Gastrocnemius medialis (tissue), 4 donors: ENCODE measurements around the gene ARHGAP26. TPM values are rescaled to one million over a fixed set of nuclear protein-coding genes. Genes with fewer than 3 reads are reported as not detected.
A peak's percentile ranks its signal among the peaks of the same experiment; 100 is the strongest.

Experiments used
- ATAC-seq, 2 donors: fragments of 150-250 bp; one replicate each; pipeline ENCODE4 v1.9.1; 2016
- DNase-seq, 2 donors: peaks; one replicate each; pipeline ENCODE4 v3.0.0-alpha.2; 2019
- H3K27ac ChIP-seq, 4 donors: fragments of 200-600 bp; sonication (generic); 1 replicate in 1 of 4; 2 replicates in 3 of 4; pipeline ENCODE4 v1.5.1; 2016 to 2018; ENCODE audit warnings: mild to moderate bottlenecking in 2 of 4, moderate library complexity in 1 of 4
- H3K27me3 ChIP-seq, 3 donors: fragments of 200-600 bp; sonication (generic) in 2 of 3; 1 replicate in 1 of 3; 2 replicates in 2 of 3; pipeline versions ENCODE4 v1.5.1 to v1.6.0; 2016 to 2019; ENCODE audit warnings: mild to moderate bottlenecking in 1 of 3, moderate library complexity in 1 of 3
- H3K36me3 ChIP-seq, 2 donors: fragments of 200-600 bp; sonication (generic) in 1 of 2; one replicate each; pipeline ENCODE4 v1.5.1; 2017 to 2018
- H3K4me1 ChIP-seq, 2 donors: fragments of 200-600 bp; sonication (generic) in 1 of 2; one replicate each; pipeline ENCODE4 v1.5.1; 2016 to 2017; ENCODE audit warnings: mild to moderate bottlenecking in 2 of 2
- H3K4me3 ChIP-seq, 4 donors: fragments of 200-600 bp; sonication (generic) in 3 of 4; 1 replicate in 1 of 4; 2 replicates in 3 of 4; pipeline ENCODE4 v1.5.1; 2016 to 2019; ENCODE audit warnings: mild to moderate bottlenecking in 2 of 4
- H3K9me3 ChIP-seq, 3 donors: fragments of 200-600 bp; sonication (generic) in 2 of 3; 1 replicate in 1 of 3; 2 replicates in 2 of 3; pipeline ENCODE4 v1.5.1; 2016 to 2019
- POLR2A ChIP-seq, 2 donors: fragments of 450-650 bp; IDR thresholded peaks; one replicate each; pipeline ENCODE4 v1.6.1; 2017; ENCODE audit warnings: antibody characterized with exemption in 2 of 2, mild to moderate bottlenecking in 2 of 2, moderate library complexity in 2 of 2
- in situ Hi-C, 4 donors: fragments of 200-750 bp; cut with MboI; loops; one replicate each; pipeline versions ENCODE4 v1.15.0 to v1.8.0; 2017; ENCODE audit warnings: low sequenced_read_pairs in 4 of 4
- intact Hi-C: fragments of 100-400 bp; cut with DNase I; formaldehyde crosslinking; loops from one replicate; pipeline ENCODE4 v1.15.1; 2023; ENCODE audit warnings: low total_unique reads
- total RNA-seq, 4 donors: library from RNA; depleted of rRNA; stranded (reverse); fragments of >200 nt; gene quantifications; one replicate each; pipeline versions ENCODE4 v1.1.0 to v1.2.3, GENCODE V29; 2016
- TF ChIP-seq, protein P1 (sequence below), 5 experiments: fragments of 450-650 bp in 3 of 5; fragments of 200-600 bp in 2 of 5; sonication (generic) in 2 of 5; IDR thresholded peaks in 4 of 5; conservative IDR thresholded peaks in 1 of 5; 1 replicate in 4 of 5; 2 replicates in 1 of 5; pipeline ENCODE4 v1.5.1; 2016 to 2019; ENCODE audit warnings: antibody characterized with exemption in 5 of 5, mild to moderate bottlenecking in 3 of 5, moderate library complexity in 3 of 5

ARHGAP26 gene
- total RNA-seq, 4 donors from 2014 or later = 9.1 to 22.4 (median 13.4) TPM

- peak; percentile 70 to 75 for ATAC-seq
- Histone ChIP-seq H3K27ac (peak overlapping the region; percentile 85 to 95 (median 92)), H3K27me3 (no peaks in the 10 kb centered on the region), H3K4me3 (peak overlapping the region; percentile 2 to 45 (median 8)), H3K36me3 (no peaks in the 10 kb centered on the region), H3K9me3 (no peaks in the 10 kb centered on the region), H3K4me1 (peaks cover 39 to 49% of the 10 kb centered on the region in 2 donors)
- intact Hi-C loops = loop anchor here (2.0 to 5.0 kb wide), 3 partner anchors 43 to 219 kb away; no protein-coding TSS in a partner anchor
- in situ Hi-C loops = loop anchor here in 1 of 4 donors (10.0 kb wide), 2 partner anchors 109 to 161 kb away; partner anchors contain the start of gene NR3C1
- TF ChIP-seq, protein P1, sequence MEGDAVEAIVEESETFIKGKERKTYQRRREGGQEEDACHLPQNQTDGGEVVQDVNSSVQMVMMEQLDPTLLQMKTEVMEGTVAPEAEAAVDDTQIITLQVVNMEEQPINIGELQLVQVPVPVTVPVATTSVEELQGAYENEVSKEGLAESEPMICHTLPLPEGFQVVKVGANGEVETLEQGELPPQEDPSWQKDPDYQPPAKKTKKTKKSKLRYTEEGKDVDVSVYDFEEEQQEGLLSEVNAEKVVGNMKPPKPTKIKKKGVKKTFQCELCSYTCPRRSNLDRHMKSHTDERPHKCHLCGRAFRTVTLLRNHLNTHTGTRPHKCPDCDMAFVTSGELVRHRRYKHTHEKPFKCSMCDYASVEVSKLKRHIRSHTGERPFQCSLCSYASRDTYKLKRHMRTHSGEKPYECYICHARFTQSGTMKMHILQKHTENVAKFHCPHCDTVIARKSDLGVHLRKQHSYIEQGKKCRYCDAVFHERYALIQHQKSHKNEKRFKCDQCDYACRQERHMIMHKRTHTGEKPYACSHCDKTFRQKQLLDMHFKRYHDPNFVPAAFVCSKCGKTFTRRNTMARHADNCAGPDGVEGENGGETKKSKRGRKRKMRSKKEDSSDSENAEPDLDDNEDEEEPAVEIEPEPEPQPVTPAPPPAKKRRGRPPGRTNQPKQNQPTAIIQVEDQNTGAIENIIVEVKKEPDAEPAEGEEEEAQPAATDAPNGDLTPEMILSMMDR (IDR thresholded peaks at IDR 0.05 in 4 of 5, conservative IDR thresholded peaks at IDR 0.05 in 1 of 5) = no peak
- DNase-seq = peak; percentile 81 to 85
These were observed 474.0 kb downstream of the ARHGAP26 start for GRCh38 chr5:143244000-143244736.

DNA sequence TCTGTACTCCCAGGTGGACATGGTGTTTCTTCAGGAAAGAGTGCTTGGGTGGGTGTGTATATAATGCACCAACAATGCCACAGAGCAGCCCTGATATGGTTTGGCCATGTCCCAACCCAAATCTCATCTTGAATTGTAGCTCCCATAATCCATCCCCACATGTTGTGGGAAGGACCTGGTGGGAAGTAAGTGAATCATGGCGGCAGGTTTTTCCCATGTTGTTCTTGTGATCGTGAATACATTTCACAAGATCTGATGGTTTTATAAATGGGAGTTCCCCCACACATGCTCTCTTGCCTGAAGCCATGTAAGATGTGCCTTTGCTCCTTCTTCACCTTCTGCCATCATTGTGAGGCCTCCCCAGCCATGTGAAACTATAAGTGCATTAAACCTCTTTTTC lies 474.8 kb downstream of the ARHGAP26 start:
- H3K27ac ChIP-seq = peak overlapping the region; percentile 85 to 95 (median 92)
- H3K27me3 ChIP-seq = no peaks in the 10 kb centered on the region
- TF ChIP-seq, protein P1 (IDR thresholded peaks at IDR 0.05 in 4 of 5, conservative IDR thresholded peaks at IDR 0.05 in 1 of 5) = no peak
- TF ChIP-seq POLR2A (IDR thresholded peaks at IDR 0.05) = no peak
- in situ Hi-C loops (loop anchor here in 1 of 4 donors (10.0 kb wide), 2 partner anchors 110 to 160 kb away; partner anchors contain the start of gene NR3C1), intact Hi-C loops (loop anchor here (2.0 to 5.0 kb wide), 4 partner anchors 44 to 220 kb away; no protein-coding TSS in a partner anchor)
- no peak for ATAC-seq
- no peaks in the 10 kb centered on the region for H3K36me3 ChIP-seq
- no peak overlapping the region for H3K4me3 ChIP-seq
- H3K9me3 ChIP-seq = no peaks in the 10 kb centered on the region
- DNase-seq = no peak
- H3K4me1 ChIP-seq = peaks cover 44 to 57% of the 10 kb centered on the region in 2 donors

- intact Hi-C loops = loop anchor here (2.0 to 5.0 kb wide), 4 partner anchors 45 to 221 kb away; partner anchors contain the start of gene NR3C1
- Histone ChIP-seq H3K27me3 (no peaks in the 10 kb centered on the region), H3K27ac (peak overlapping the region; percentile 85 to 95 (median 92)), H3K36me3 (no peaks in the 10 kb centered on the region), H3K9me3 (no peaks in the 10 kb centered on the region), H3K4me1 (peaks cover 44 to 59% of the 10 kb centered on the region in 2 donors), H3K4me3 (peak overlapping the region in 2 of 4 donors; percentile 26 to 29)
- in situ Hi-C loops = loop anchor here in 1 of 4 donors (10.0 kb wide), 2 partner anchors 111 to 159 kb away; partner anchors contain the start of gene NR3C1
- ATAC-seq (peak; percentile 76 to 82), DNase-seq (peak; percentile 78 to 85)
- TF ChIP-seq POLR2A (IDR thresholded peaks at IDR 0.05) = no peak
- TF ChIP-seq, protein P1 (IDR thresholded peaks at IDR 0.05 in 4 of 5, conservative IDR thresholded peaks at IDR 0.05 in 1 of 5) = no peak
These were observed 475.9 kb downstream of the ARHGAP26 start for GRCh38 chr5:143245929-143246561.

DNA sequence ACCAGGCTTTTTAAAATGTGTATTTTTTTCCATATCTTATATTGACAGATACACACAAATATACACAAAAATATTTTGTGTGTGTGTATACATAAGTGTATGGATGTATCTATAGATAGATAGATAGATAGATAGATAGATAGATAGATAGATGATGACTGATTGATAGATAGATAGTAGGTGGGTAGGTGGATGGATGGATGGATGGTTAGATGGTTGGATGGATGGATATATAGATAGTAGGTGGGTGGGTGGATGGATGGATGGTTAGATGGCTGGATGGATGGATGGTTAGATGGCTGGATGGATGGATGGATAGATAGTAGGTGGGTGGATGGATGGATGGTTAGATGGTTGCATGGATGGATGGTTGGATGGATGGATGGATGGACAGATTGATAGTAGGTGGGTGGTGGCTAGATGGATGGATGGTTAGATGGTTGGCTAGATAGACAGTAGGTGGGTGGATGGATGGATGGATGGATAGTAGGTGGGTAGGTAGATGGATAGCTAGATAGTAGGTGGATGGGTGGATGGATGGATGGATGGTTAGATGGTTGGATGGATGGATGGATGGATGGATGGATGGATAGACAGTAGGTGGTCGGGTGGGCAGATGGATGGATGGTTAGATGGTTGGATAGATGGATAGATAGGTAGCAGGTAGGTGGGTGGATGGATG lies 477.1 kb downstream of the ARHGAP26 start:
- Histone ChIP-seq H3K27ac (peak overlapping the region in 3 of 4 donors; percentile 89 to 95 (median 95)), H3K27me3 (no peaks in the 10 kb centered on the region), H3K9me3 (no peaks in the 10 kb centered on the region), H3K4me3 (no peak overlapping the region), H3K4me1 (peaks cover 40 to 59% of the 10 kb centered on the region in 2 donors), H3K36me3 (no peaks in the 10 kb centered on the region)
- intact Hi-C loops = loop anchor here (2.0 to 5.0 kb wide), 2 partner anchors 70 to 156 kb away; partner anchors contain the start of gene NR3C1
- ATAC-seq (no peak), DNase-seq (no peak)
- TF ChIP-seq, protein P1 (IDR thresholded peaks at IDR 0.05 in 4 of 5, conservative IDR thresholded peaks at IDR 0.05 in 1 of 5) = no peak
- no peak for TF ChIP-seq POLR2A (IDR thresholded peaks at IDR 0.05)
- in situ Hi-C loops = loop anchor here in 1 of 4 donors (10.0 kb wide), 2 partner anchors 112 to 158 kb away; partner anchors contain the start of gene NR3C1
